K562 (cell line): ENCODE measurements around the gene CUX1. TPM values are rescaled to one million over a fixed set of nuclear protein-coding genes. Genes with fewer than 3 reads are reported as not detected.

Experiments
- ATF7 ChIP-seq: fragments of 450-650 bp; IDR thresholded peaks from 2 replicates; pipeline ENCODE4 v1.7.1; 2014; ENCODE audit warnings: mild to moderate bottlenecking, moderate library complexity
- BRCA1 ChIP-seq, 2 experiments: fragments of 450-650 bp in 1 of 2; sonication (generic) in 1 of 2; formaldehyde crosslinking in 1 of 2; IDR thresholded peaks; 2 replicates each; pipeline versions ENCODE4 v1.5.0 to v1.6.1; 2017 to 2020; ENCODE audit warnings: mild to moderate bottlenecking in 1 of 2, missing genetic modification reagents in 1 of 2
- CBFB ChIP-seq: sonication (generic); formaldehyde crosslinking; IDR thresholded peaks from 2 replicates; pipeline ENCODE4 v1.4.0; 2020; ENCODE audit warnings: mild to moderate bottlenecking, missing genetic modification reagents
- MAZ ChIP-seq, 2 experiments: fragments of 450-650 bp in 1 of 2; sonication (generic) in 1 of 2; formaldehyde crosslinking; IDR thresholded peaks in 1 of 2; conservative IDR thresholded peaks in 1 of 2; 2 replicates each; pipeline versions ENCODE4 v1.4.0 to v1.5.0; 2020; ENCODE audit warnings: mild to moderate bottlenecking in 1 of 2, missing genetic modification reagents in 1 of 2
- MEIS2 ChIP-seq: fragments of 450-650 bp; IDR thresholded peaks from 2 replicates; pipeline ENCODE4 v1.6.1; 2014; ENCODE audit warnings: mild to moderate bottlenecking; ENCODE audit not compliant: partially characterized antibody
- RBM22 ChIP-seq: fragments of 200-400 bp; formaldehyde crosslinking; IDR thresholded peaks from 2 replicates; pipeline ENCODE4 v1.6.1; 2018; ENCODE audit warnings: low read length, low read depth; ENCODE audit not compliant: poor library complexity, severe bottlenecking
- ZNF143 ChIP-seq: sonication (generic); formaldehyde crosslinking; IDR thresholded peaks from 2 replicates; pipeline ENCODE4 v1.9.0; 2022; ENCODE audit warnings: mild to moderate bottlenecking, missing genetic modification reagents
- polyA plus RNA-seq, 8 experiments: library from polyadenylated mRNA; depleted of rRNA in 4 of 8; stranded (reverse) in 5 of 8; unstranded in 3 of 8; fragments of >200 nt; fragmentation: Nextera tagmentation in 2 of 8; fragmentation: Illumina TruSeq in 1 of 8; extraction: Ambion mirVana in 2 of 8; extraction: Trizol in 1 of 8; gene quantifications; 2 replicates each; pipeline versions ENCODE4 v1.2.1 to v1.2.3, GENCODE V29; 2011 to 2014; ENCODE audit warnings: inconsistent platforms in 1 of 8, missing spikeins in 1 of 8
- total RNA-seq, 7 experiments: library from RNA; depleted of rRNA in 6 of 7; stranded (reverse); fragments of >200 nt in 6 of 7; fragmentation: Illumina TruSeq in 2 of 7; extraction: Trizol in 2 of 7; gene quantifications; 2 replicates each; pipeline versions ENCODE4 v1.2.1 to v1.2.3, GENCODE V29; 2011 to 2021; ENCODE audit warnings: low replicate concordance in 1 of 7
- TF ChIP-seq, protein P1 (sequence below): fragments of 450-650 bp; IDR thresholded peaks from 2 replicates; pipeline ENCODE4 v1.6.1; 2018; ENCODE audit not compliant: partially characterized antibody
- TF ChIP-seq, protein P2 (sequence below): sonication (generic); formaldehyde crosslinking; IDR thresholded peaks from 2 replicates; pipeline ENCODE4 v1.9.0; 2022; ENCODE audit warnings: mild to moderate bottlenecking, missing genetic modification reagents

Gene CUX1
- total and polyA plus RNA-seq, 9 of the 15 experiments (the other 6 are each of a cell fraction or from before 2014, with no cell fraction given) = 3.6 to 55.3 (median 25.2) TPM

- TF ChIP-seq, protein P1, sequence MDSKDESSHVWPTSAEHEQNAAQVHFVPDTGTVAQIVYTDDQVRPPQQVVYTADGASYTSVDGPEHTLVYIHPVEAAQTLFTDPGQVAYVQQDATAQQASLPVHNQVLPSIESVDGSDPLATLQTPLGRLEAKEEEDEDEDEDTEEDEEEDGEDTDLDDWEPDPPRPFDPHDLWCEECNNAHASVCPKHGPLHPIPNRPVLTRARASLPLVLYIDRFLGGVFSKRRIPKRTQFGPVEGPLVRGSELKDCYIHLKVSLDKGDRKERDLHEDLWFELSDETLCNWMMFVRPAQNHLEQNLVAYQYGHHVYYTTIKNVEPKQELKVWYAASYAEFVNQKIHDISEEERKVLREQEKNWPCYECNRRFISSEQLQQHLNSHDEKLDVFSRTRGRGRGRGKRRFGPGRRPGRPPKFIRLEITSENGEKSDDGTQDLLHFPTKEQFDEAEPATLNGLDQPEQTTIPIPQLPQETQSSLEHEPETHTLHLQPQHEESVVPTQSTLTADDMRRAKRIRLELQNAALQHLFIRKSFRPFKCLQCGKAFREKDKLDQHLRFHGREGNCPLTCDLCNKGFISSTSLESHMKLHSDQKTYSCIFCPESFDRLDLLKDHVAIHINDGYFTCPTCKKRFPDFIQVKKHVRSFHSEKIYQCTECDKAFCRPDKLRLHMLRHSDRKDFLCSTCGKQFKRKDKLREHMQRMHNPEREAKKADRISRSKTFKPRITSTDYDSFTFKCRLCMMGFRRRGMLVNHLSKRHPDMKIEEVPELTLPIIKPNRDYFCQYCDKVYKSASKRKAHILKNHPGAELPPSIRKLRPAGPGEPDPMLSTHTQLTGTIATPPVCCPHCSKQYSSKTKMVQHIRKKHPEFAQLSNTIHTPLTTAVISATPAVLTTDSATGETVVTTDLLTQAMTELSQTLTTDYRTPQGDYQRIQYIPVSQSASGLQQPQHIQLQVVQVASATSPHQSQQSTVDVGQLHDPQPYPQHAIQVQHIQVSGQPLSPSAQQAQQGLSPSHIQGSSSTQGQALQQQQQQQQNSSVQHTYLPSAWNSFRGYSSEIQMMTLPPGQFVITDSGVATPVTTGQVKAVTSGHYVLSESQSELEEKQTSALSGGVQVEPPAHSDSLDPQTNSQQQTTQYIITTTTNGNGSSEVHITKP = no peak
- TF ChIP-seq CBFB (CRISPR knock-in tag) (no peak), MEIS2 (peak; percentile 29), RBM22 (no peak), ZNF143 (CRISPR knock-in tag) (no peak), MAZ (CRISPR knock-in tag; conservative IDR thresholded peaks at IDR 0.05 in 1 of 2, IDR thresholded peaks at IDR 0.05 in 1 of 2) (no peak), BRCA1 (IDR thresholded peaks at IDR 0.05) (no peak), BRCA1 (CRISPR knock-in tag; IDR thresholded peaks at IDR 0.05) (no peak), ATF7 (no peak)
- TF ChIP-seq, protein P2, sequence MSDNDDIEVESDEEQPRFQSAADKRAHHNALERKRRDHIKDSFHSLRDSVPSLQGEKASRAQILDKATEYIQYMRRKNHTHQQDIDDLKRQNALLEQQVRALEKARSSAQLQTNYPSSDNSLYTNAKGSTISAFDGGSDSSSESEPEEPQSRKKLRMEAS (CRISPR knock-in tag) = no peak
These were observed 252.7 kb downstream of the CUX1 start (continued) for GRCh38 chr7:102069931-102070629.
